GM23338 (cell line): Measurements from ENCODE around the gene NTRK3.

Experiments used
- CTCF ChIP-seq, 2 experiments: fragments of 200-600 bp in 1 of 2; sonication (generic) in 1 of 2; conservative IDR thresholded peaks; 2 replicates each; pipeline versions ENCODE4 v1.5.1 to v1.6.1; 2016 to 2017; ENCODE audit warnings: antibody characterized with exemption in 2 of 2, low read depth in 2 of 2, mild to moderate bottlenecking in 2 of 2, moderate library complexity in 1 of 2
- ETS1 ChIP-seq: IDR thresholded peaks from 2 replicates; pipeline ENCODE4 v1.6.1; 2016; ENCODE audit warnings: antibody characterized with exemption
- POLR2AphosphoS5 ChIP-seq: IDR thresholded peaks from 2 replicates; pipeline ENCODE4 v1.6.1; 2016; ENCODE audit warnings: antibody characterized with exemption, low read depth

GRCh38 chr15:87924433-87924832, 332.1 kb downstream of the NTRK3 start:
- TF ChIP-seq ETS1 = no peak
- no peak for TF ChIP-seq CTCF (conservative IDR thresholded peaks at IDR 0.05; ENCODE audit: low read depth in 2 of 2)
- TF ChIP-seq POLR2AphosphoS5 = no peak
